CD14-positive monocyte (primary cell): ENCODE data around the gene MYL11. TPM values are rescaled to one million over a fixed set of nuclear protein-coding genes. Genes with fewer than 3 reads are reported as not detected.

Experiments used
- DNase-seq, 3 donors: peaks; one replicate each; pipeline ENCODE4 v3.0.0-alpha.2; 2011 to 2022
- H2AFZ ChIP-seq: 2 replicates; pipeline ENCODE4 v1.6.0; 2012; ENCODE audit warnings: mild to moderate bottlenecking, low read depth, low read length, inconsistent platforms; ENCODE audit not compliant: insufficient read depth, poor library complexity, severe bottlenecking
- H3K27ac ChIP-seq, 2 donors: 1 replicate in 1 of 2; 2 replicates in 1 of 2; pipeline ENCODE4 v1.5.1; 2012 to 2013; ENCODE audit warnings: low read length in 2 of 2, control low read depth in 1 of 2, inconsistent platforms in 1 of 2, low read depth in 1 of 2, mild to moderate bottlenecking in 1 of 2
- H3K27me3 ChIP-seq, 2 donors: one replicate each; pipeline versions ENCODE4 v1.6.0 to v1.6.1; 2011 to 2013; ENCODE audit warnings: low read length in 2 of 2; ENCODE audit not compliant: control insufficient read depth in 2 of 2, insufficient read depth in 2 of 2
- H3K36me3 ChIP-seq, 2 donors: replicated peaks in 1 of 2; 1 replicate in 1 of 2; 2 replicates in 1 of 2; pipeline versions ENCODE4 v1.5.1 to v1.6.1; 2012 to 2013; ENCODE audit warnings: low read length in 2 of 2, control low read depth in 1 of 2, inconsistent platforms in 1 of 2, mild to moderate bottlenecking in 1 of 2; ENCODE audit not compliant: insufficient read depth in 2 of 2, control insufficient read depth in 1 of 2
- H3K4me1 ChIP-seq, 2 donors: 1 replicate in 1 of 2; 2 replicates in 1 of 2; pipeline versions ENCODE4 v1.5.1 to v1.6.1; 2012 to 2013; ENCODE audit warnings: low read length in 2 of 2, control low read depth in 1 of 2, inconsistent platforms in 1 of 2, mild to moderate bottlenecking in 1 of 2, moderate library complexity in 1 of 2; ENCODE audit not compliant: insufficient read depth in 2 of 2, control insufficient read depth in 1 of 2
- H3K4me2 ChIP-seq: replicated peaks from 2 replicates; pipeline ENCODE3; 2012; ENCODE audit warnings: low read length, moderate library complexity, mild to moderate bottlenecking; ENCODE audit not compliant: poor library complexity, severe bottlenecking; ENCODE audit errors: extremely low read depth
- H3K4me3 ChIP-seq, 3 experiments: fragments of 200-600 bp in 1 of 3; sonication (generic) in 1 of 3; replicated peaks in 1 of 3; 1 replicate in 2 of 3; 2 replicates in 1 of 3; pipeline ENCODE4 v1.5.1; 2011 to 2013; ENCODE audit warnings: low read length in 3 of 3, mild to moderate bottlenecking in 3 of 3, control low read depth in 2 of 3, low read depth in 2 of 3, inconsistent platforms in 1 of 3, moderate library complexity in 1 of 3
- H3K79me2 ChIP-seq: 2 replicates; pipeline ENCODE4 v1.6.0; 2012; ENCODE audit warnings: mild to moderate bottlenecking, control low read depth, inconsistent platforms, low read length, moderate library complexity; ENCODE audit not compliant: insufficient read depth
- H3K9ac ChIP-seq: 2 replicates; pipeline ENCODE4 v1.6.0; 2017; ENCODE audit warnings: low read length, mild to moderate bottlenecking; ENCODE audit not compliant: insufficient read depth, poor library complexity, severe bottlenecking
- H3K9me3 ChIP-seq, 2 donors: replicated peaks in 1 of 2; 1 replicate in 1 of 2; 2 replicates in 1 of 2; pipeline versions ENCODE4 v1.5.1 to v1.6.1; 2012 to 2013; ENCODE audit warnings: low read length in 2 of 2, control low read depth in 1 of 2; ENCODE audit not compliant: control insufficient read depth in 1 of 2, insufficient read depth in 1 of 2
- H4K20me1 ChIP-seq: 2 replicates; pipeline ENCODE4 v1.6.0; 2012; ENCODE audit warnings: mild to moderate bottlenecking, low read length, control low read depth, moderate library complexity; ENCODE audit not compliant: insufficient read depth
- H3K27ac Mint-ChIP-seq, 7 donors: one replicate each; pipeline ENCODE4 v1.8.0; 2020; ENCODE audit warnings: mild to moderate bottlenecking in 7 of 7, mixed read lengths in 7 of 7, moderate library complexity in 6 of 7, inconsistent platforms in 2 of 7
- H3K27me3 Mint-ChIP-seq, 3 donors: one replicate each; pipeline ENCODE4 v1.8.0; 2021 to 2022; ENCODE audit warnings: low read depth in 3 of 3, mild to moderate bottlenecking in 3 of 3, mixed read lengths in 3 of 3, moderate library complexity in 3 of 3, inconsistent platforms in 1 of 3
- H3K36me3 Mint-ChIP-seq, 2 donors: one replicate each; pipeline ENCODE4 v1.8.0; 2020; ENCODE audit warnings: mixed read lengths in 2 of 2, inconsistent platforms in 1 of 2, mild to moderate bottlenecking in 1 of 2
- H3K4me1 Mint-ChIP-seq: one replicate; pipeline ENCODE4 v1.8.0; 2020; ENCODE audit warnings: mild to moderate bottlenecking, mixed read lengths
- H3K4me3 Mint-ChIP-seq, 2 donors: one replicate each; pipeline ENCODE4 v1.8.0; 2020; ENCODE audit warnings: mild to moderate bottlenecking in 2 of 2, mixed read lengths in 2 of 2, moderate library complexity in 1 of 2
- H3K9me3 Mint-ChIP-seq, 7 donors: one replicate each; pipeline ENCODE4 v1.8.0; 2020 to 2022; ENCODE audit warnings: mixed read lengths in 7 of 7, mild to moderate bottlenecking in 6 of 7, moderate library complexity in 6 of 7, inconsistent platforms in 2 of 7
- WGBS: methylation state at CpG from one replicate; pipeline ENCODE4 v1.1.5; 2013; ENCODE audit warnings: missing lambda C conversion rate; ENCODE audit not compliant: insufficient coverage; 5-methylcytosine and 5-hydroxymethylcytosine counted together
- intact Hi-C, 2 donors: fragments of 100-400 bp; cut with micrococcal nuclease; formaldehyde crosslinking; loops; one replicate each; pipeline versions ENCODE4 v1.15.0 to v1.15.1; 2023
- polyA plus RNA-seq, 3 donors: library from polyadenylated mRNA; depleted of rRNA in 1 of 3; unstranded in 2 of 3; stranded (reverse) in 1 of 3; fragments of 300-500 nt in 2 of 3; fragments of >200 nt in 1 of 3; fragmentation: Illumina TruSeq in 2 of 3; gene quantifications; 1 replicate in 2 of 3; 2 replicates in 1 of 3; pipeline ENCODE4 v1.2.3, GENCODE V29; 2012 to 2021
- TF ChIP-seq, protein P1 (sequence below): fragments of 200-600 bp; IDR thresholded peaks from one replicate; pipeline ENCODE4 v1.8.0; 2022; ENCODE audit warnings: antibody characterized with exemption, mild to moderate bottlenecking

MYL11 gene
- polyA plus RNA-seq, 3 donors, result 1.6 to 1.9 TPM; not detected in 1

DNA sequence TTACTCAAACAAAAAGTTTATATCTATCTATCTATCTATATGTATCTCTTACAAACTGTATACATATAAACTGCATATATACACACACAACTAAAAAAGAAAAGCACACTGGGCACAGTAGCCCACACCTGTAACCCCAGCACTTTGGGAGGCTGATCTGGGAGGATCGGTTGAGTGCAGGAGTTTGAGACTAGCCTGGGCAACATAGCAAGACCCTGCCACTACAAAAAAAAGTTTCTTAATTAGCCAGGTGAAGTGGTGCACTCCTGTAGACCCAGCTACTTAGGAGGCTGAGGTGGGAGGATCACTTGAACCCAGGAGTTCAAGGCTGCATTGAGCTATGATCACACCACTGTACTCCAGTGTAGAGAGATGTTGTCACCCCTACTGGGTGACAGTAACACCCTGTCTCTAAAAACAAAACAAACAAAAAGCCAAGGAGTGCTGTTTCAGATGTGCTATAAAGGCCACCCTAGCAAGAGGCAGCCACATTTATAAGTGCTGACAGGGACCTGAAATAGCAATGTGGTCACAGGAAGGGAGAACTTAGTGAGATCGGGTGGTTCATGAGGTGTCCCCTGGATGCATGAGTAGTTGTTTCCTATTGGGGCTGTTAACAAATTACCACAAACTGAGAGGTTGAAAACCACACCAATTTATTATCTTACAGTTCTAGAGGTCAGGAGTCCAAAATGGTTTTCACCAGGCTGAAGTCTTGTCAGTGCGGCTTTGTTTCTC, 24.3 kb upstream of the MYL11 start:
- H4K20me1 ChIP-seq, result peaks cover 38% of the 10 kb centered on the region
- intact Hi-C loops, result loop anchor here in 1 of 2 donors (10.0 kb wide), 1 partner anchor 54 kb away; the partner anchor contains the start of gene ZNF771
- WGBS, result 100% methylated on average over 1 of the region's 3 CpGs
- no peak for DNase-seq
- no peak overlapping the region for H3K9ac ChIP-seq
- H3K4me3 Mint-ChIP-seq, result no peak overlapping the region
- no peak overlapping the region for H2AFZ ChIP-seq
- peaks cover 43 to 47% of the 10 kb centered on the region in 2 donors for H3K36me3 Mint-ChIP-seq
- H3K4me1 ChIP-seq, result peaks cover 10 to 13% of the 10 kb centered on the region in 2 donors
- H3K27ac Mint-ChIP-seq, result peak overlapping the region in 2 of 7 donors; percentile 70 to 83
- no peak overlapping the region for H3K4me3 ChIP-seq
- no peaks in the 10 kb centered on the region for H3K9me3 ChIP-seq
- no peaks in the 10 kb centered on the region for H3K27me3 ChIP-seq
- H3K27ac ChIP-seq, result peak overlapping the region in 1 of 2 donors; percentile 26
- H3K79me2 ChIP-seq, result peaks cover 35% of the 10 kb centered on the region
- TF ChIP-seq, protein P1, sequence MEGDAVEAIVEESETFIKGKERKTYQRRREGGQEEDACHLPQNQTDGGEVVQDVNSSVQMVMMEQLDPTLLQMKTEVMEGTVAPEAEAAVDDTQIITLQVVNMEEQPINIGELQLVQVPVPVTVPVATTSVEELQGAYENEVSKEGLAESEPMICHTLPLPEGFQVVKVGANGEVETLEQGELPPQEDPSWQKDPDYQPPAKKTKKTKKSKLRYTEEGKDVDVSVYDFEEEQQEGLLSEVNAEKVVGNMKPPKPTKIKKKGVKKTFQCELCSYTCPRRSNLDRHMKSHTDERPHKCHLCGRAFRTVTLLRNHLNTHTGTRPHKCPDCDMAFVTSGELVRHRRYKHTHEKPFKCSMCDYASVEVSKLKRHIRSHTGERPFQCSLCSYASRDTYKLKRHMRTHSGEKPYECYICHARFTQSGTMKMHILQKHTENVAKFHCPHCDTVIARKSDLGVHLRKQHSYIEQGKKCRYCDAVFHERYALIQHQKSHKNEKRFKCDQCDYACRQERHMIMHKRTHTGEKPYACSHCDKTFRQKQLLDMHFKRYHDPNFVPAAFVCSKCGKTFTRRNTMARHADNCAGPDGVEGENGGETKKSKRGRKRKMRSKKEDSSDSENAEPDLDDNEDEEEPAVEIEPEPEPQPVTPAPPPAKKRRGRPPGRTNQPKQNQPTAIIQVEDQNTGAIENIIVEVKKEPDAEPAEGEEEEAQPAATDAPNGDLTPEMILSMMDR, result no peak
- no peaks in the 10 kb centered on the region for H3K9me3 Mint-ChIP-seq
- no peak overlapping the region for H3K4me2 ChIP-seq
- H3K27me3 Mint-ChIP-seq, result no peaks in the 10 kb centered on the region
- peaks cover 19% of the 10 kb centered on the region for H3K4me1 Mint-ChIP-seq
- H3K36me3 ChIP-seq, result peaks cover 35 to 42% of the 10 kb centered on the region in 2 donors

DNA sequence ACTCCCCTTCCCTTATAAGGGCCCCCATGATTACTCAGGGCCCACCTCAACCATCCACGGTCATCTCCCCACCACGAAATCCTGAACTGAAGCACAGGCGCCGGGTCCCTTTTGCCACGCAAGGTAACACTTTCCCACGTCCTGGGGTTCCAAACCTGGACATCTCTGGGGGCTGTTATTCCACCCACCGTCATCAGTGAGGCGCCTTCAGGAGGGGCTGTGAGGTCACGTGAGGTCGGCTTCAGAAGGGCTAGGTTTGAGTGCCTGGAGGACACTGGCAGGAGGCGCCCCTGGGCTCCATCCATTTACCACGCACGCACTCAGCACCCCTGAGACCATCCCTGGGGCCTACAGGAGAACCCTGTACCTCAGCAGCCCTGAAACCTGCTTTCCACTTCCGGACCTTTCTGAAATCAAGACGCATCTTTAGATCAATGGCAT, 23.6 kb upstream of the MYL11 start:
- Mint-ChIP-seq H3K27me3 (peaks cover 0 to 1% (median 0%) of the 10 kb centered on the region in 3 donors), H3K4me1 (peaks cover 22% of the 10 kb centered on the region), H3K4me3 (no peak overlapping the region), H3K9me3 (no peaks in the 10 kb centered on the region), H3K27ac (peak overlapping the region in 2 of 7 donors; percentile 70 to 83), H3K36me3 (peaks cover 41 to 47% of the 10 kb centered on the region in 2 donors)
- Histone ChIP-seq H4K20me1 (peaks cover 38% of the 10 kb centered on the region), H3K4me3 (no peak overlapping the region), H3K79me2 (peaks cover 38% of the 10 kb centered on the region), H3K36me3 (peaks cover 35 to 42% of the 10 kb centered on the region in 2 donors), H3K27ac (no peak overlapping the region), H3K4me2 (no peak overlapping the region), H3K9me3 (no peaks in the 10 kb centered on the region), H2AFZ (no peak overlapping the region), H3K9ac (no peak overlapping the region), H3K4me1 (peaks cover 15 to 20% of the 10 kb centered on the region in 2 donors), H3K27me3 (no peaks in the 10 kb centered on the region)
- DNase-seq, result no peak
- 97% methylated on average over 15 of the region's 15 CpGs for WGBS
- TF ChIP-seq, protein P1, result no peak
- intact Hi-C loops, result loop anchor here in 1 of 2 donors (10.0 kb wide), 1 partner anchor 54 kb away; the partner anchor contains the start of gene ZNF771
